Activated T-helper 1 cell treated with Interleukin-2 at 50 U/mL for 16 hours (primary cell): ENCODE measurements around the gene AP1S3.
"Not testable (repeated sequence)": the region's sequence is repeated elsewhere in the genome, so short reads cannot be mapped to it uniquely, and the experiment has no call there.

ENCODE experiments used
- DNase-seq: peaks from one replicate; pipeline ENCODE4 v3.0.0-alpha.2; 2020; ENCODE audit warnings: low read depth

AP1S3 gene

GRCh38 chr2:223853425-223853837 is 16.0 kb upstream of the AP1S3 start:
- no peak for DNase-seq

DNA sequence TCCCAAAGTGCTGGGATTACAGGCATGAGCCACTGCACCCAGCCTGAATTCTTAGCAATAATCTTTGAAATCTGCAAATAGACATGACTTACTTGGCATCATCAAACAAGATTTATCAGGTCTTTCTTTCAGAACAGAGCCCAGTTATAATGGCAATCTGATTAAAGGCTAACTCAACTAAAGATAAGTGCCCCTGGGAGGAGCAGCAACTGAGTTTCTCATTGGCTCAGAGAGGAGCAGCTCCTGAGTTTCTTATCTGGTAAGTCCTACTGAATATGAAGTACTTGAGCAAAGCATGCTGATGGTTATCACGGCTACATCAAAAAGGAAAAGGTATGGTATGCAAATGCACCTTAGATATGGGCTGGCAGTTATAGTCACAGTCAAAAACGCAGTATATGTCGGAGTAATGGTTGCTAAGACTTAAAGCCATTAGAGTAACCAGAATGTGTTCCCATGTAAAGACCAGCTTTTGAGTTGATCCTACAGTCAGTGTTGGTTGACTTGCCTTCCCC is 15.0 kb upstream of the AP1S3 start:
- no peak for DNase-seq

DNA sequence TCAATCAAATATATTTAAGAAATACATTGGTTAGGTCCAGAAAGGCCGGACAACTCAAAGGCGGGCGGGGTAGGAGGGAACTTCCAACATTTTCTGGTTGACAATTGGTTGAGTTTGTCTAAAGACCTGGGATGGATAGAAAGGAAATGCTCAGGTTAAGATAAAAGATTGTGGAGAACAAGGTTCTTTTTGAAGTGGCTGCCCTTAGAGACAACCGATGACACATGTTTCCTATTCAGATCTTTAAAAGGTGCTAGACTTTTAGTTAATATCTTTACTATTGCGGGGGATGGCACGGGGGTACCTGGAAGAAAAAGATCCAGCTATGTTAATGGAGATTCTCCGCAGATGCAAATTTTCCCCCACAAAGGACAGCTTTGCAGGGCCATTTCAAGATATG is 10.0 kb upstream of the AP1S3 start:
- no peak for DNase-seq

GRCh38 chr2:223846515-223846914 is 9.1 kb upstream of the AP1S3 start:
- DNase-seq = no peak

DNA sequence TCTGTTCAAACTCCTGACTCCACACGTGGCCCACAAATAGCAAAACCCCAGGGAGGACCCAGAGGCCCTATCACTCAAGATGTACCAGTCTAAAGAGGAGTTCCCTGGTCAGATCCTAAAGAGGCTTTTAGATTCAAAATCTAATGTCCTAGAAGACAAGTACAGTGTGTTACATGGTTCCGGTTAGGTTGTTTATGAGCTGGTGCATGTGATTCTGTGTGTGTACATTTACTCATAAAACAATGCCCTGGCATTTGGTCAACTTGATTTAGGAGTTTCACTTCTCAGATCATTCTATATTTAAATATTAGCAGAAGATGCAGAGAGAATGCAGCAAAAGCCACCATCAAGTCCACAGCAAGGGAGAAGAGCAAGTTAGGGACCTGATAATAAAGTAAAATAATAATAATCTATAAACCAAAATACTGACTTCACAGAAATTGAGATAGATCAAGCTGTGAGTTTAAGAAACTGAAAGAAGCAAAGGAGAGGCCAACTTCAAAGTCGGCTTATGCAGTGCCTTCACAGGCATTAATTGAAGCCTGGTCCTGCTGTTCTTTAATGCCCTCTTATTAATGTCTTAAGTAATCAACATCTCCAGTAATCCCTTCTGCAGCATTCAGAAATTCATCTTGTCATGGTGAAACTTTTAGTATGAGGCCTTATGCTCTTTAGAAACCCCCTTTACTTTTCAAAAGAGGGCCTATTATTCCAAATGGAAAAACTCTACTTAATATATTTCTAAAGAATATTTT is 4.2 kb upstream of the AP1S3 start:
- DNase-seq = no peak

- DNase-seq = no peak
These were observed 1.5 kb downstream of the AP1S3 start for GRCh38 chr2:223835701-223836532.

GRCh38 chr2:223834431-223834830 is 3.0 kb downstream of the AP1S3 start:
- DNase-seq = no peak

DNA sequence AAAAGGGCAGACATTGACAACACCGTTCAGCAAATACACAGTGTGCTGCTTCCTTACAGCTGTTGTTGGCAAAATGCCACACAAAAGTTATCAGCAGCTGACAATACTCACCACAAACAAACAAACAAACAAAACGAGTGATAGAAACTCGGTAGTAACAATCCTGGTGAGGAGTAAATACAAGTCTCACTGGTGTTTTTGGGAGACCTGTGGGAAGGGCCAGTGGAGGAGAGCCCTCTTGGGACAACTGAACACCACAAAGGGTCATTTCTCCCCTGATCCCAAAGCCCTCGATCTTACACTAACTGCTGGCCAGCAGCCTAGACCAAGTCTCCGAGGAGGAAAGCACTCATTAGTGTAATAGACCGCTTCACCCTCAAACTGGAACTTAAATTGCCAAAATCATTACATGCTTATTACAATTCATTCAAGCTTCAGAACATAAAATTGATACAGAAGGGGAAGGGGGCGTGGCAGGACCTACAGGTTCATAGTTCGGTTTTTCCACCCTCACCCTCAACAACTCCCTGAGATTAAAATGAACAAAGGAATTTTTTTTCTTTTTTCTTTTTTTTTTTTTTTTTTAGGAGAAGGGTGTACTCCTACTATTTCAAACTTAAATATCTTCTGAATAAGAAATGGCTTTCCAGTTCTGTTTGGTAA is 5.0 kb downstream of the AP1S3 start:
- DNase-seq = no peak

GRCh38 chr2:223829128-223829527 is 8.3 kb downstream of the AP1S3 start:
- no peak for DNase-seq

DNA sequence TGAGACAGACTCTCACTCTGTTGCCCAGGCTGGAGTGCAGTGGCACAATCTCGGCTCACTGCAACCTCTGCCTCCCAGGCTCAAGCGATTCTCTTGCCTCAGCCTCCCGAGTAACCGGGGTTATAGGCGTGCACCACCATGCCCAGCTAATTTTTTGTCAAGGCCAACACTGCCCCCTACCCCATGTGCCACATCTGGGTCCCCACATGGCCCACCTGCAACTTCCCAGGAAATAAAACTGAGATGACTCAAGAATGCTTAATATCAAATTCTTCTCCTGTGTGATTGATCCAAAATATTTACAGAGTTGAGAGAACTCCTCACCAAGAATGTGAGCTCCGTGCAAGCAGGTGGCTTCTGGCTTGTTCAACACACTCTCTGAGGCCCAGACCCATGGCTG is 9.1 kb downstream of the AP1S3 start:
- DNase-seq = no peak

DNA sequence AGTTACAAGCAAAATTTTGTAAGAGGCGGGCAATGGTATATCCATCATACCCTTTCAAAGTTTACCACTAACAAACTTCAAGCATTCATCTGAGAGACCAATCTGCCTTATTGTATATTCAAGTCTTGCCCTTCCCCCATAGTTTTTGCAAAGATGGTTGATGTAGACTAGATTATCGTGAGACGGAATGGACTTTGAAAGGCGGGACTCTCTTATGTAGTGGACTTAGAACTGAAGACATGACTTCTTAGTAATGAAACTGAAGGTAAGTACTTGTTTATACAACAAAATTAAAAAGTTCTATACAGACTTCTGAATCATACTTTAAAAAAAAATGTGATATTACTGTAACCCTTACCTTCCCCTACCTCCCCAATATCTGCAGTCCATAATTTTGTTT is 10.4 kb downstream of the AP1S3 start:
- DNase-seq = no peak

DNA sequence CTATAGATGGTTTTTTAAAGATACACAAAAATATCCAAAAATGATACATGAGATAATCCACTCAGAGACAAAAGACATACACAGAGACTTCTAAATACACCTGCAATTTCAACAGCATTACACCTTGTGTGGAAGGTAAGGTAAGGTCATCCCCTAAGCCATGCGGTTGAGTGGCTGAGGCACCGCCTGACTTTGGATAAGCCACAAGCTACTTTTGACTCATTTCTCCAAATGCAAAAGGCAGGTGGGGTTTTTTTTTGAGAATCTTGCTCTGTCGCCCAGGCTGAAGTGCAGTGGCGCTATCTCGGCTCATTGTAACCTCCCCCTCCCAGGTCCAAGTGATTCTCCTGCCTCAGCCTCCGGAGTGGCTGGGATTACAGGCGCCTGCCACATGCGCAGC is 13.1 kb downstream of the AP1S3 start:
- no peak for DNase-seq

DNA sequence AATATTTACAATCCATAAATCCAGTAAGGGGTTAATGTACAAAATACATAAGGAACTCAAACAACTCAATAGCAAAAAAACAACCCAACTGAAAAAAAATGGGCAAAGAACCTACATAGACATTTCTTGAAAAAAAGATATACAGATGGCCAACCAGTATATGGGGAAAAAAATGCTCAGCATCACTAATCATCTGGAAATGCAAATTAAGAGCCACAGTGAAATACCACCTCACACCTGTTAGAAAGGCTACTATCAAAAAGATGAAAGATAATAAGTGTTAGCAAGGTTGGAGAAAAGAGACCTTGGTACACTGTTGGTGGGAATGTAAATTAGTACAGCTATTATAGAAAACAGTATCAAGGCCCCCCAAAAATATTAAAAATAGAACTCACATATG is 14.6 kb downstream of the AP1S3 start:
- no peak for DNase-seq

DNA sequence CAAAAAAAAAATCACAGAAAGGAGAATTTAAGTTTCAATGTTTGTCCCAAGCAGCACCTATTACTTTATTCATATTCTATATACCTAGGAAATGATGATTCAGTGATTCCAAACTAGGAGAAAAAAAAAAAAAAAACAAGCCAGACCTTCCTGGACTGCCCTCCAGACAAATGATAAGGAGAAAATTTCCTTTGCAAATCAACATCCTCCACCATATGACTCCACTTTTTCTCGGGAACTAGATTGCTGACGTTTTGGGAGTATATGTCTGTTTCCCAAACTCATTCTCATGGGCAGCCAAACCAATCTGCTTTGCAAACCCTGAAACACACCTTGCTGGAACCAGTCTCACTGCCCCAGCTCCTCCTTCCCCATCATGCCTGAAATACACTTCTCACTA is 16.8 kb downstream of the AP1S3 start:
- DNase-seq = no peak

- DNase-seq = no peak
These were observed 17.5 kb downstream of the AP1S3 start for GRCh38 chr2:223819891-223820290.

GRCh38 chr2:223815884-223816570 is 21.4 kb downstream of the AP1S3 start:
- DNase-seq = no peak

DNA sequence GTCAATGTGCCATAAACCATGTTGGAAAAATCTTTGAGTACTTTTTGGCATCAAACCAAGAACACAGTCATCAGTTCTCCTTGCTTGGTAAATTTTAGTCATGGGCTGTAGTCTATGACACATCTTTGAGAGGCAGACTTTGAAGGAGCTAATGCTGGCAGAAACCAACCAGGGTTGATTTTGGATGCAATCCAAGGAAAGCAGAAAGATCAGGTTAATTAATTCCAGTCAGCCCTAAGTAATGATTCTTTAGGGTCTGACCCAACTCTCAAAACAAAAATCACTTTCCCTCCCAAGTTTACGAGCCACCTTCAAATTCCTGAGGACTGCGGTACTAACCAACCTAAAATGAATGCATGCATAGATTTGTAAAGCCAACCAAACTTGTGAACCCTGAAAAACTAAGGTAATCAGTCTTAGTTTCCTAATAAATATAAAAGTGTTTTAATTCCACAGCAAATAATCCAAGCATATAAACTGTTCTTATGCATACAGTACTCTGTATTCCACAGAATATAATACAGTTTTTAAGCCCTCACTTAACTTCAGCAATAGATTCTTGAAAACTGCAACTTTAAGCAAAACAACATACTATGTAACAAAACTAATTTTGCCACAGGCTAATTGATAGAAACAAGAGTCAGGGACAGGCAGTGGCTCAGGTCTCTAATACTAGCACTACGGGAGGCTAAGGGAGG is 22.0 kb downstream of the AP1S3 start:
- no peak for DNase-seq

- DNase-seq = not testable (repeated sequence)
These were observed 22.6 kb downstream of the AP1S3 start for GRCh38 chr2:223814764-223815163.

- DNase-seq = no peak
These were observed 24.1 kb downstream of the AP1S3 start for GRCh38 chr2:223813329-223813728.

DNA sequence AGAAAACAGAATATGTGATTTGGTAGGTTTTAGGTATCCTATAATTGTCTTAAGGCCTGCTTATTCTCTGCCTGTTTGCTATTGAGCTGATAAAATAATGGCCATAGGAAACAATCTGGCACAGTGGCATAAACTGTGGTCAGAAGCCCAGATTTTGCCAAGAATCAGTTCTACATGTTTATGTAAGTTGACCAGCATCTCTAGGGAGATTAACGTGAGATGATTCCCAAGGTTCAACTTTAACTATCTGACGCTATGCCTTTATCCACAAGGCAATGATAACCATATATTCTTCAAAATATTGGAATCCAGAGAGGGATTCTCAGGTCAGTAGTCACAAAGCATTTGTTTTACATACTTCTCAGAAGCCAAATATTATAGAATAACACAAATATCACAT is 25.6 kb downstream of the AP1S3 start:
- DNase-seq = no peak

- DNase-seq = no peak
These were observed 32.4 kb downstream of the AP1S3 start for GRCh38 chr2:223805008-223805407.

DNA sequence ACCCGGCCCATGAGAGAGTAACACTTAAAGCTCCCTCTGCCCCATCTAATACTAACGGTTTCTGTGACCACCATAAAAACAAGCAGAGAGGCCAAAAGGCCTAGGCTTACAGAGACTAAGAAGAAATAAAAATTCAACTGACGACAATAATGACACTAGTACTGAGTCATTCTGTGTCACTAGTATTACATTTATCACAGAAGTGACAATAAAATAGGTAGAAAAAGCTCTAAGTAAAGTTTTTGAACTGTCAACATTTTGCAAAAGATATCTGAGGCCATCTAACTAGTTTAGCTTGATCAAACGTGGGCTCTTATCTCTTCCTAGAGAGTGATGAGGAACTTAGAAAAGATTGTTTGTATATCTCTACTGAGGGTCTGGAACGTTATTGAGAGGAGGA is 35.6 kb downstream of the AP1S3 start:
- no peak for DNase-seq
